Upper lobe of right lung (tissue), 1 donor: ENCODE measurements around the gene GET3. TPM values are rescaled to one million over a fixed set of nuclear protein-coding genes. Genes with fewer than 3 reads are reported as not detected.

Source experiments
- ATAC-seq: fragments of 200-7000 bp; cut with Tn5 transposase; one replicate; pipeline ENCODE4 v1.9.1; 2020; ENCODE audit warnings: mild to moderate bottlenecking, moderate library complexity
- DNase-seq: peaks from one replicate; pipeline ENCODE4 v3.0.0-alpha.2; 2020
- H3K27ac ChIP-seq: fragments of 200-600 bp; one replicate; pipeline ENCODE4 v1.8.0; 2022
- H3K27me3 ChIP-seq: fragments of 200-600 bp; one replicate; pipeline ENCODE4 v1.8.0; 2022; ENCODE audit warnings: mild to moderate bottlenecking
- H3K36me3 ChIP-seq: fragments of 200-600 bp; one replicate; pipeline ENCODE4 v1.8.0; 2022
- H3K4me1 ChIP-seq: fragments of 200-600 bp; one replicate; pipeline ENCODE4 v1.8.0; 2022
- H3K4me3 ChIP-seq: fragments of 200-600 bp; one replicate; pipeline ENCODE4 v1.8.0; 2022; ENCODE audit warnings: mild to moderate bottlenecking
- H3K9me3 ChIP-seq: fragments of 200-600 bp; one replicate; pipeline ENCODE4 v1.8.0; 2022
- intact Hi-C: fragments of 100-400 bp; cut with DNase I; formaldehyde crosslinking; loops from one replicate; pipeline ENCODE4 v1.11.0; 2022
- total RNA-seq: library from RNA; stranded (reverse); fragmentation: NEBNext Ultra II Directional; extraction: Animal tissue kit (Norgen Biotek cat#: 25700); gene quantifications from one replicate; pipeline ENCODE4 v1.2.1, GENCODE V29; 2021
- TF ChIP-seq, protein P1 (sequence below): fragments of 200-600 bp; IDR thresholded peaks from one replicate; pipeline ENCODE4 v1.8.0; 2022; ENCODE audit warnings: antibody characterized with exemption
- donor health status: DM: no; HTN: yes; CAD: no; lungs with severe emphysema.

GET3 gene
- total RNA-seq, 1 donor from 2014 or later = 55.2 TPM

DNA sequence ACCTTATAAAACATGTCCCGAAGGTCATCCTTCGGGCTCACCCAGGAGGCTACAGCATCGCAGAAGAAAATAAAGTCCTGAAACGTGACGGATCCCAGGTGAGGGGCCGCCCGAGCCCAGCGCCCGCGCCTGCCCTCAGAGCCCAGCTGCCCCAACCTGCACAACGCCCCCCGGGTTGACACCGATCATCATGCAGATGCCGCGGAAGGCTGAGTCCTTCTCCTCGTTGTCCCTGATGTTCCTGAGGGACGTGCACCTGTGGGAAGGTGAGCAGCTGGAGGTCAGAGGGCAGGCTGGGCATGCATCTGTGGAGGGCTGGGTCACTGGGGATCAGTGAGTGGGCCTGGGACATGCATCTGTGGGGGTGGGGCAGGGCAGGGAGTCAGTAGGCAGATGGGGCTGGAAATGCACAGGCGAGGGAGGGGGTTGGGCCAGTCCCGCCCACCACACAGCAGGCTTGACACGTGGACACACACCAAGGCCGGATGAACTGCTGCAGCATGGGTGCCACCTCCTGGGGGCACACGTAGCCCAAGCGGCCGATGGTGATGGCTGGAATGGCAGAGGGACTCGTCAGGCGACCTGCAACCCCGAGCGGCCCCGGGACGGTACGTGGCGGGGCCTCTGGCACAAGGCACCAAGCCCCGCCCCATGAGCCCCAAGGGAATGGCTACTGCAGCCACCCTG, 35.6 kb upstream of the GET3 start:
- H3K27ac ChIP-seq = no peak overlapping the region
- H3K4me3 ChIP-seq = no peak overlapping the region
- H3K4me1 ChIP-seq = no peaks in the 10 kb centered on the region
- ATAC-seq (no peak), DNase-seq (no peak)
- intact Hi-C loops = no loop called here
- TF ChIP-seq, protein P1, sequence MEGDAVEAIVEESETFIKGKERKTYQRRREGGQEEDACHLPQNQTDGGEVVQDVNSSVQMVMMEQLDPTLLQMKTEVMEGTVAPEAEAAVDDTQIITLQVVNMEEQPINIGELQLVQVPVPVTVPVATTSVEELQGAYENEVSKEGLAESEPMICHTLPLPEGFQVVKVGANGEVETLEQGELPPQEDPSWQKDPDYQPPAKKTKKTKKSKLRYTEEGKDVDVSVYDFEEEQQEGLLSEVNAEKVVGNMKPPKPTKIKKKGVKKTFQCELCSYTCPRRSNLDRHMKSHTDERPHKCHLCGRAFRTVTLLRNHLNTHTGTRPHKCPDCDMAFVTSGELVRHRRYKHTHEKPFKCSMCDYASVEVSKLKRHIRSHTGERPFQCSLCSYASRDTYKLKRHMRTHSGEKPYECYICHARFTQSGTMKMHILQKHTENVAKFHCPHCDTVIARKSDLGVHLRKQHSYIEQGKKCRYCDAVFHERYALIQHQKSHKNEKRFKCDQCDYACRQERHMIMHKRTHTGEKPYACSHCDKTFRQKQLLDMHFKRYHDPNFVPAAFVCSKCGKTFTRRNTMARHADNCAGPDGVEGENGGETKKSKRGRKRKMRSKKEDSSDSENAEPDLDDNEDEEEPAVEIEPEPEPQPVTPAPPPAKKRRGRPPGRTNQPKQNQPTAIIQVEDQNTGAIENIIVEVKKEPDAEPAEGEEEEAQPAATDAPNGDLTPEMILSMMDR = no peak
- peaks cover 70% of the 10 kb centered on the region for H3K36me3 ChIP-seq
- no peaks in the 10 kb centered on the region for H3K27me3 ChIP-seq
- no peaks in the 10 kb centered on the region for H3K9me3 ChIP-seq

DNA sequence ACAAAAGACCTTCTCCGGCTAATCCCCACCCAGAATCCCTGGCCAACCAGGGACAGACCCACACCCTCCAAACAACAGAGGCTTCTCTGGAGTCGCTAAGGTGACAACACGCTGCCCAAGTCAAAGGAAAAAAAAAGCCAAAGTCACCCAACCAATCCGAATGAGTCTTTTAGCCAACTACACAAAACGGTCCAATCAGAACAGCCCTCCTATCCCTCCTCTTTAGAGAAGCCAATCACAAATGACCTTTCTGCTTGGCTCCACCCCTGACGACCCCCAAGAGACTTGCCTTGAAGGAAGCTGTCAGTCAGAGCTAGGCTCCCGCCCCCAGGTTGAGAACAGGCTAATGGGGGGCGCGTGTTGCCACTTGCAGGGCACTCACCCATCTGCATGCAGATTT, 34.3 kb upstream of the GET3 start:
- no peak overlapping the region for H3K4me3 ChIP-seq
- no peak for ATAC-seq
- no peaks in the 10 kb centered on the region for H3K9me3 ChIP-seq
- TF ChIP-seq, protein P1 = no peak
- H3K4me1 ChIP-seq = no peaks in the 10 kb centered on the region
- DNase-seq = no peak
- no peaks in the 10 kb centered on the region for H3K27me3 ChIP-seq
- no peak overlapping the region for H3K27ac ChIP-seq
- intact Hi-C loops = no loop called here
- peaks cover 83% of the 10 kb centered on the region for H3K36me3 ChIP-seq

DNA sequence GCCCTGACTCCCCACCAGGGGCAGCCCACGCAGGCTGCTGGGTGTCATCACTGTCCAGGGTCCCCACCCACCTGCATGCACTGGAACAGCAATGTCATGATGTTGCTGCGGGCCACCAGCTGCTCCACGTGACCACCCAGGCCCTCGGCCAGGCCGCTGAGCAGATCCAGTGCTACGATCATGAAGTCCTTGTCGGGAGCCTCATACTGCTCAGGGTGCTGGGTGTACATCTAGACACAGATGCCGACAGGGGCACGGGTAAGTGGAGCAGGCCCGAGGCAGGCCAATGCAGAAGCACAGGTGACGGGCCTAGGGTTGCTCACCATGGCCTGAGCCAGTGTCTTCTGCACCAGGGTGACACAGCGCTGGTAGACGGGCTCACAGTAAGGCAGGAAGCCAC, 32.1 kb upstream of the GET3 start:
- TF ChIP-seq, protein P1 = no peak

DNA sequence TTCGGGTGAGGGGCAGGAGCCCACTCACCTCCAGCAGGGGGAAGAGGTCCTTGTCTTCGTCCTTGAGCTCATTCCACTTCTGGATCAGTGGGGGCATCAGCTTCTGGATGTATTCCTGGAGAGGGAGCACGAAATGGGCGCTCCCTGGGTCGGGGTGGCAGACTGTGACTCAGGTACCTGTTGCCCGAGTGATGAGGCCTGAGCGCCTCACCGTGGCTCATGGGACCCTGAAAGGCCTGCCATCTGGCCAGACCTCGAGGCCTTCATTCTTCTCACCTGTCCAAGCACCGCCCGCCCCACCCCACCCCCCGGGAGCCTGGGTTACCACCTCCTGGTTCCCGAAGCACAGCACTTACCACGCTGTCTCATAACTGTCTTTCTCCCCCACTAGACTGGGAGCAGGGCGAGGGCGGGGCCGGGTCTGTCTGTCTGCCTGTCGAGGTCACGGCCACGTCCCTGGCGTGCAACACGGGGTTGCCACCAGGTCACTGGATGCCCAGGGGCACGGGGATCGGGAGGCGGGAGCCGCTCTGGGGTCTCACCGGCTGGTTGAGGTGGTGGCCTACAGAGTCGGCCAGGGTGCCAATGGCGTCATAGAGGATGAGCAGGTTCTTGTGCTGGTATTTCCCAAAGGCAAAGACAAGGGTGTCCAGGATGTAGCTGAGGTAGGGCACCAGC, 31.5 kb upstream of the GET3 start:
- intact Hi-C loops = no loop called here
- no peaks in the 10 kb centered on the region for H3K9me3 ChIP-seq
- TF ChIP-seq, protein P1 = no peak
- peaks cover 98% of the 10 kb centered on the region for H3K36me3 ChIP-seq
- no peak overlapping the region for H3K4me3 ChIP-seq
- no peak overlapping the region for H3K27ac ChIP-seq
- no peak for ATAC-seq
- no peaks in the 10 kb centered on the region for H3K4me1 ChIP-seq
- DNase-seq = no peak
- H3K27me3 ChIP-seq = no peaks in the 10 kb centered on the region

More for the DNA sequence above, 32.1 kb upstream of the GET3 start:
- ATAC-seq (no peak), DNase-seq (no peak)
- H3K4me1 ChIP-seq = no peaks in the 10 kb centered on the region
- H3K4me3 ChIP-seq = no peak overlapping the region
- intact Hi-C loops = no loop called here
- no peaks in the 10 kb centered on the region for H3K9me3 ChIP-seq
- peaks cover 96% of the 10 kb centered on the region for H3K36me3 ChIP-seq
- H3K27ac ChIP-seq = no peak overlapping the region
- no peaks in the 10 kb centered on the region for H3K27me3 ChIP-seq

DNA sequence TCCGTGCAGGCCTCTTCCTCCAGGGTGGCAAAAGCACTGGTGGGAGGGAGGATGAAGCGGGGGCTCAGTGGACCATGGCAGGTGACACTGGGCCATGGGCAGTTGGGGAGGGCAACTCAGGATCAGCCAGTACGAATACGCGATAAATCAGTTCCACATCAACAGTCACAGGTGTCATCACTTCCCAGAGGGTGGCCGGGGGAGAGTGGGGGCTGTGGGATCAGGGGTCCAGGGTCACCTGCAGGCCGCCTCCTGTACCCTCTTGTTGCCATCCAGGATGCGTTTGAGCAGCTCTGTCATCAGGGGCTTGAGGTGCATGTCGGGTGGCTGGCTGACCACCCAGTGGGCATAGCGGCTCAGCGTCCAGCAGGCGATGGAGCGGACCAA, 31.0 kb upstream of the GET3 start:
- Histone ChIP-seq H3K36me3 (peaks cover 98% of the 10 kb centered on the region), H3K27me3 (no peaks in the 10 kb centered on the region), H3K9me3 (no peaks in the 10 kb centered on the region), H3K4me1 (no peaks in the 10 kb centered on the region), H3K4me3 (no peak overlapping the region), H3K27ac (no peak overlapping the region)
- TF ChIP-seq, protein P1 = no peak
- ATAC-seq = no peak
- intact Hi-C loops = no loop called here
- DNase-seq = no peak
